Right atrium auricular region (tissue), 2 donors: Measurements from ENCODE around the gene HOXA6. TPM values are rescaled to one million over a fixed set of nuclear protein-coding genes. Genes with fewer than 3 reads are reported as not detected.

Source experiments
- DNase-seq: peaks from one replicate; pipeline ENCODE4 v3.0.0-alpha.2; 2019; ENCODE audit warnings: low spot score
- H3K27ac ChIP-seq, 2 donors: fragments of 200-600 bp; sonication (generic); 1 replicate in 1 of 2; 2 replicates in 1 of 2; pipeline ENCODE4 v1.5.1; 2016 to 2019
- H3K27me3 ChIP-seq, 2 donors: fragments of 200-600 bp; sonication (generic); one replicate each; pipeline versions ENCODE4 v1.5.1 to v1.6.0; 2017 to 2019
- H3K36me3 ChIP-seq: fragments of 200-600 bp; sonication (generic); one replicate; pipeline ENCODE4 v1.5.1; 2016
- H3K4me1 ChIP-seq, 2 donors: fragments of 200-600 bp; sonication (generic); one replicate each; pipeline versions ENCODE4 v1.5.1 to v1.6.0; 2017 to 2019
- H3K4me3 ChIP-seq, 2 donors: fragments of 200-600 bp; sonication (generic); 1 replicate in 1 of 2; 2 replicates in 1 of 2; pipeline ENCODE4 v1.5.1; 2017 to 2019; ENCODE audit warnings: mild to moderate bottlenecking in 1 of 2, moderate library complexity in 1 of 2
- H3K9me3 ChIP-seq, 2 donors: fragments of 200-600 bp; sonication (generic); one replicate each; pipeline ENCODE4 v1.5.1; 2019
- CTCF ChIP-seq, 2 donors: fragments of 200-600 bp; sonication (generic); IDR thresholded peaks; one replicate each; pipeline ENCODE4 v1.5.1; 2019; ENCODE audit warnings: antibody characterized with exemption in 2 of 2
- total RNA-seq, 2 donors: library from RNA; depleted of rRNA; stranded (reverse); fragments of >200 nt; gene quantifications; one replicate each; pipeline ENCODE4 v1.1.0, GENCODE V29; 2016

Gene HOXA6
- total RNA-seq, 2 donors from 2014 or later: not detected

GRCh38 chr7:27163288-27164044 is 15.9 kb upstream of the HOXA6 start:
- H3K4me1 ChIP-seq: peaks cover 0 to 53% of the 10 kb centered on the region in 2 donors

DNA sequence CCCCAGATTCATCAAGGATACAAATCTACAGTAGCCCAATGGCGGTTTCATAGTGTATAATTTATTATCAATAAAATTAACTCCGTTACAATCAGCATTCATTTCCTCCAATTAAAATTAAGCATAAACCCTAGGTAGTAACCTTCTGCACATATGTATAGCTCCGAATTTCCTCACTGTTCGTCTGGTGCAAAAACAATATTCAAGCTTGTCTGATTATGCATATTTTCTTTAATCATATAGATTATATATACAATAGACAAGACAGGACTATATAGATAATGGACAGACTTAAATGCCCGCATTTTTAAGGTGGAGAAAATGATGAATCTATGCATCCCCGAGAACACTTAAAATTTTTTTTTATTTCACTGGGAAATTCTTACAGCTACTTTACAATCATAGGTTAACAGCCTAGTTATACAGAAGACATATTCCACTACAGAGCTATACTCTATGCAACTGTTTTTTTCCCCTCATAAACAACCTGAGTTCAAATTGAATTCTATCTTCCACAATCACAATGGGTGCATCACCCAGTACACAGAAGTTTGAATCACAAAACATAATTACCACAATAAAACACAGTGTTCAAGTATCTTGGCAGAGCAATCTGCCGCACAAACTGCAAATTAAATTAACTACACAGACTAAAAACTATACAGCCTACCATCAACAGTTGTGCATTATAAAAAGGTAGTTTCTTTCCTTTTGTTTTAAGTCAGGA is 15.2 kb upstream of the HOXA6 start:
- H3K4me1 ChIP-seq: peaks cover 0 to 53% of the 10 kb centered on the region in 2 donors
- H3K4me3 ChIP-seq: no peak overlapping the region
- H3K27ac ChIP-seq: no peak overlapping the region

More at GRCh38 chr7:27163288-27164044, 15.9 kb upstream of the HOXA6 start:
- no peaks in the 10 kb centered on the region for H3K36me3 ChIP-seq
- H3K27ac ChIP-seq: no peak overlapping the region
- no peaks in the 10 kb centered on the region for H3K9me3 ChIP-seq
- no peak for DNase-seq
- H3K27me3 ChIP-seq: peaks cover 60 to 88% of the 10 kb centered on the region in 2 donors
- TF ChIP-seq CTCF (IDR thresholded peaks at IDR 0.05): no peak
- H3K4me3 ChIP-seq: no peak overlapping the region

DNA sequence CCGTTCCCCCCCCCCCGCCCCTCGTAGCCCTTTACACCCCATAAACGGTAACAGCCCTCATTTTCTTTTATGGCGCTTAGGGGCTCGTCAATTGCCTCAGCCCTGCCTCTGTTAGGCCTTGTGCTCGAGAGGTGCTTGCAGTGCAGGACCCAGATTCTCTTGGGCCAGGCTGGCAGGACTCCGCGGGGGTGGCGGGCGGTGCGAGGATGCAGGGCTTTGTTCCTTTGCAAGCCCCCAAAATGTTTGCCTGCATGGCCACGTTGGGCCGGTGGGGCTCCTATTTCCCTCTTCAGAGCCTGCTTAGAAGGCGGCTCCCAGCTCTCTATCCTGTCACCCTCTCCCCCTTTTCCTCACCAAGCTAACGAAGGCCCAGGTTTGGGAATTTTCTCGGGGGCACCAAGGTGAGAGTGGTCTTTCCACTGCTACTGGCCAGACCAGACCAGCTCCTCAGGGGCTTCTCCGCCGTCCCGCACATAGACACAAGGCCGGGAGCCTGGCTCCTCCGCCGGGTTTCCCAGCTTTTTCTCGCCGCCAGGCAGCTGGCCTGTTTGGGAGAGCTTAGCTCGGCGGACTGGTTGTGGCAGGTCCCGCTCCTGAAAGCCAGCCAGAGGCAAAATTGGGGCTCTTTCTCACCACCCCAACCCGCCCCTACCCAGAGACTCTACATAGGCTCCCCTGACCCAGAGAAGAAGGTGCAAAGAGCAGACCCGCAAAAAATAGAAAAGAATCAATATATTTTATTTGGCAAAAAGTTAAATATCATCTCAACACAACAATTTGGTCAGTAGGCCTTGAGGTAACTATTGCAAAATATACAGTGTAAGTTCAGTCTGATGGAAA is 14.4 kb upstream of the HOXA6 start:
- Histone ChIP-seq H3K27ac (no peak overlapping the region), H3K27me3 (peaks cover 57 to 82% of the 10 kb centered on the region in 2 donors), H3K4me1 (peaks cover 0 to 51% of the 10 kb centered on the region in 2 donors), H3K4me3 (no peak overlapping the region), H3K36me3 (no peaks in the 10 kb centered on the region), H3K9me3 (no peaks in the 10 kb centered on the region)
- no peak for TF ChIP-seq CTCF (IDR thresholded peaks at IDR 0.05)
- DNase-seq: no peak

More for the DNA sequence above, 15.2 kb upstream of the HOXA6 start:
- no peak for DNase-seq
- H3K36me3 ChIP-seq: no peaks in the 10 kb centered on the region
- H3K9me3 ChIP-seq: no peaks in the 10 kb centered on the region
- TF ChIP-seq CTCF (IDR thresholded peaks at IDR 0.05): no peak
- H3K27me3 ChIP-seq: peaks cover 59 to 88% of the 10 kb centered on the region in 2 donors

GRCh38 chr7:27161214-27161720 is 13.7 kb upstream of the HOXA6 start:
- no peaks in the 10 kb centered on the region for H3K9me3 ChIP-seq
- H3K36me3 ChIP-seq: no peaks in the 10 kb centered on the region
- peak; percentile 2 to 24 for TF ChIP-seq CTCF (IDR thresholded peaks at IDR 0.05)
- H3K27ac ChIP-seq: no peak overlapping the region
- H3K4me1 ChIP-seq: peaks cover 0 to 50% of the 10 kb centered on the region in 2 donors
- DNase-seq: no peak
- peaks cover 56 to 82% of the 10 kb centered on the region in 2 donors for H3K27me3 ChIP-seq
- H3K4me3 ChIP-seq: peak overlapping the region; percentile 38 to 60

DNA sequence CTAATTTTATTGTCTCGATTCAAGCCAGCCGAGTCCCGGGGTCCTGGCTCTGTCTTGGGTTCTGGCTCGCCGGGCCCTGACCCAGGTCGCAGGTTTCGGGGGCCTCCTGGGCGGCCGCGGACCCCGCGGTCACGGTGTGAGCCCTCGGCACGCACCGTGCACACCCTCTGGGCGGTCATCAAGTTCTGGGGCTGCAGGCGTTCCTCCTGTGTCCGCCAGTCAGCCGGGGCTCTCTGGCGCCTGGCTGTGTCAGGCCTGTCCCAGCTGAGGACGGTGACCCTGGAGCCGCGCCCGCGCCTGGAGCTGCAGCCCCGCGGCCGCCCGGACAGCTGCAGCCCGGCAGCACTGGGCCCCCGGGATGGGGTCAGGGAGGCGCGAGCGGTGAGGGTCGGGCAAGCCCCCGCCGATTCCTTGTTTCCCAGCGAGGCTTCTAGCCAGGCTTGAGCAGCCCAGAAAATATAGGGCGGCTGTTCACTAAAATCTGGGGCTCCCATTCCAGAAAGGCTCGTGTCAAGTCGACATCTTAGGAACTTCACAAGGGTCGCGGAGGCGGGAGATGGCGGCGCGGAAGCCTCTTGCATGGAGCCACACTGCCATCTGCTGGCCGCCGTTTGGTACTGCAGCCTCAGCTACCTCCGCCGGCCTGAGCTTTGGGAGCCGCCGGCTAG is 13.1 kb upstream of the HOXA6 start:
- peaks cover 56 to 82% of the 10 kb centered on the region in 2 donors for H3K27me3 ChIP-seq
- H3K27ac ChIP-seq: no peak overlapping the region
- H3K9me3 ChIP-seq: no peaks in the 10 kb centered on the region
- H3K4me1 ChIP-seq: peaks cover 0 to 52% of the 10 kb centered on the region in 2 donors
- no peaks in the 10 kb centered on the region for H3K36me3 ChIP-seq
- H3K4me3 ChIP-seq: peak overlapping the region; percentile 38 to 60
- peak; percentile 89 for DNase-seq
- TF ChIP-seq CTCF (IDR thresholded peaks at IDR 0.05): peak; percentile 100
